ENCODE results near the gene UNC5C. TPM values are rescaled to one million over a fixed set of nuclear protein-coding genes. Genes with fewer than 3 reads are reported as not detected.

Gene UNC5C
- total RNA-seq, 1 donor from 2014 or later: 2.6 TPM

DNA sequence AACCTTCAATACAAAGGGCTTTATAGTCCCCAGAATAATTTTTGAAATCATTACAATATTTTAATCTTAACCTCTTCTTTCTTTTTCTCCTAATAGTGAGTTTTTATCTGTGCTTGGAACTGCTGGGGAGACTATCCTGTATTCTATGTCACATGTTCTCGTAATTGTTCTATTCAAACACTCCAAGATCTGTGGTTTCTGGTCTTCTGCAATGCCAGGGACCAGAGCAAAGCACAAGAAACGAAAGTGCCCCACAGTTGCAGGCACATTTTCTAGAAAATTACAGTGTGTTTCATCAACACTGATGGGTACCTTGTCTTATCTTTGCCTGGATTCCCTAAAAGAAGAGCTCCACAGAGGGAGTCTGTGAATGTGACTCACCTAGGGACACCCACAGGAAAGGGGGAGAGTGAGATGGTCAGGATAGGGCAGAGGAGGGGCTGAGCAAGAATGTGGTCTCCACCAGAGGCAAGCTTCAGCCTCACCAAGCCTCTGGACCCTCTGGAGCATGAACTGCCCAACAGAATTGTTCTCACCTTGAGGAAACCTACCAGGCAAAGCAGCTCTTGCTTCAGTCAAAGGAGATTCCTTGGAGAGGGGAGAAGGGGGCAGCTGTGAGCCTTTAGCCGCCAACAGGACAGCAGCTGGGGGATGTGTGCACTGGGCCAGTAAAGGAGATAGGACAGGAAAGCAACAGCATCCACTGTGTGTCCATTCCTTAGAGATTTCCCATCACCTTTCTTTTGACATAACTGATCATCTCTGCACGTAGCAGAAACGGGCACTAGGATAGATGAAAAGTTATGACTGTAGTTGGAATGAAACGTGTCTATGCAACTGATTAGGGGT is 25.9 kb downstream of the UNC5C start:
- no peak for DNase-seq (ENCODE audit: low spot score)

GRCh38 chr4:95517576-95518345 is 31.0 kb downstream of the UNC5C start:
- DNase-seq (ENCODE audit: low spot score): no peak

DNA sequence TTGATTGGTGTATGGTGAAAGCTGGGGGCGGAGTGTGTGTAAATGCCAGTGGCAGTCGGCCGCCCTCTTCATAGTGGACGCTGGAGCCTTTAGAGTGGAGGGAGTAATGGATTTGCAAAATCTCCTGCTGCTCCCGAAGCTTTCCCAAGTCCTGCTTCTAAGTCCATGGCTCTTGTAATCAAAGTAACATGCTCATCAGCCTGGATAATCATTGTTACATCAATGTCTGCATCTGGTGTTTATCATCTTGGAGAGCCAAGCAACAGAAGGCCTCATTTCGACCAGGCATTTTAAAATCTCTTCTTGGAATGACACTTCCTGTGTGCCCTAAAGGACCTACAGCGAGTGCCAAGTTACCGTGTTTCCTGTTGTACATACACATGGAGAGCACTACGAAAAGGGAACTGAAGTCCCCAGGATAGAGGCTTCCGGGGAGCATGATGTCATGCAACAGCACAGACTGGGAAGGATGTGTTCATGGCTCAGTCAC is 32.2 kb downstream of the UNC5C start:
- DNase-seq (ENCODE audit: low spot score): no peak

DNA sequence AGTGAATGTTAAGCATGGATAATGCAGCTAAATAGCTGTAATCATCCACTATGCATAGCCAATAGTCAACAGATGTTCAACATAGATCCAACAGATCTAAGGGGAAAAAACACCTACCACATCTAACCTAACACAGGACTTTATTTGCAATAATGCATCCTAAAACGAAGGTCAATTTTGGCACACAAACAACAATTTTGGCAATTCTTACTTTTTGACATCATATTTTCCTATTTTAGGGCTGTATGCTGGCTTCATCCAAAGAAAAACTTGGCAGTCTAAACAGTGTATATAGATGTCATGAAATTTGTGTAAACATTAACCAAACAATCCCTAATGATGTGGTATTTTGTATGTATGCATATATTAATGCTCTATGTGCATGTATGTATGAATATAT is 33.2 kb downstream of the UNC5C start:
- no peak for DNase-seq (ENCODE audit: low spot score)

DNA sequence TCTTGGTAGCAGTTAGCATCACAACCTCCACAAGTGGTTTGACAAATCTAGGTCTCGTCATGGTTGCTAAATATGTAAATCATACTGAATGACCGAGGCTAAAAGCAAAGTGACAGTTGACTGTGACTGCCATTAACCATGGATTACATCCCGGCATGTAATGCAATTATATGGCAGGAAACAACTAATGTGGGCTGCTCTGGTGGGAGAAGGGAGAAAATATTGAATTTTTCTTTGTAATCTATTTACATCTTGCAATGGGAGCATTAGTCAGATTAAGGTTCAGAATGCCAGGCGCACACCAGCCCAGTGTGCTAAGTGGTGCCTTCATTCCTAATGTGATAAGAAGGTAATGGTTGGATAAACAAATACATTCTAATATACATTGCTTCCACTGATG is 35.8 kb downstream of the UNC5C start:
- DNase-seq (ENCODE audit: low spot score): no peak

DNA sequence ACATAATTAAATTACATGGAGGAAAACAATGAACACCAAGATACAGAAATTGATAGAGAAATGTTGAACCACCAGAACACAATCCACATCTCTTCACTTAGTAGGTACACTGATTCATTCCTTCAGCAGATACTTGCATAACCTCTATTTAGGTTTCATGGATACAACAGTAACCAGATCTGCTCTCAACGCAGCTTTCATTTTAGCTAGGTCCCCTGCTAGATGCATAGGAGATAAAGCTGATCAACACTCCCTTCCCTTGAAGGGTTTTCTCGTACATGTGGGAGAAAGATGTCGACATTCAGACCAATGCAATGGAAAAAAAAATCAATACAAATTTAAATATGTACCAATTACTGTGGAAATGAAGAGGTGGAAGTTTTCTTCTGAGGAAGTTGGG is 37.3 kb downstream of the UNC5C start:
- no peak for DNase-seq (ENCODE audit: low spot score)

DNA sequence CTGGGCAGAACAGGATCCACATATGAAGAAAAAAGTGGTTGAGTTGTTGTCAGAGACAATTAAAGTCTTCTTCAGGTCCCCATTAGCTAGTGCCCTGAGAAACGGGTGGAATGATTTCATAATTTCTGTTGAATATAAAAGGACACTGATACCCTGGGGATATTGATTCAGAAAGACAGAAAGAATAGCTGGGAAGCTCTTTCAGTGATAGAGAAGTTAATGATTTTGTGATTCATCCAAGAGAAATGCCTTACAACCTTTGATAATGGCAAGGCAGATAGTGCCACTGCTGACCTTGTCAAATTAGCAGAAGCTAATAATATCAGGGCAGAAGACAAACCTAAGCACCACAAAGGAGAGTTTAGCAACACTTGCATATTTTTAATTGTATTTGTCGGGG is 37.9 kb downstream of the UNC5C start:
- no peak for DNase-seq (ENCODE audit: low spot score)

- no peak for DNase-seq (ENCODE audit: low spot score)
Measured at GRCh38 chr4:95510145-95510544, 38.6 kb downstream of the UNC5C start.

- no peak for DNase-seq (ENCODE audit: low spot score)
Measured at GRCh38 chr4:95508421-95508820, 40.4 kb downstream of the UNC5C start.

- no peak for DNase-seq (ENCODE audit: low spot score)
Measured at GRCh38 chr4:95507561-95507960, 41.2 kb downstream of the UNC5C start.

DNA sequence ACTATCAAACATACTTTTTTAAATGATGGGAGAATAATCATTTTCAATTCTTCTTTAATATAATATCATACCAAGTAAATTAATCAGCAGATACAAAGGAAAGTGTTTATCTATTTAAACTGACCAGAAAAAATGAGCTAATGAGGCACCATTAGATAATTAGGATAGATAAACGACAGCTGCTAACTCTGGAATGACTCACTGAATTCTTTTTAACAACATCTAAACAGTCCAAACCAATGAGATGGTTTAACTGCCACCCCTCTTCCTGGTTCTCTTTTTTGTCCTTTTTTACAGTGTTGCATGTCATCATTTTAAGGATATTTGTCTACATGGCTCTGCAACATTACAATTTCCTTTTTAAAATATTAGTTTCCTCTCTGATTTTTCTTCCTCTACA is 41.6 kb downstream of the UNC5C start:
- no peak for DNase-seq (ENCODE audit: low spot score)

- no peak for DNase-seq (ENCODE audit: low spot score)
Measured at GRCh38 chr4:95506264-95506663, 42.5 kb downstream of the UNC5C start.

DNA sequence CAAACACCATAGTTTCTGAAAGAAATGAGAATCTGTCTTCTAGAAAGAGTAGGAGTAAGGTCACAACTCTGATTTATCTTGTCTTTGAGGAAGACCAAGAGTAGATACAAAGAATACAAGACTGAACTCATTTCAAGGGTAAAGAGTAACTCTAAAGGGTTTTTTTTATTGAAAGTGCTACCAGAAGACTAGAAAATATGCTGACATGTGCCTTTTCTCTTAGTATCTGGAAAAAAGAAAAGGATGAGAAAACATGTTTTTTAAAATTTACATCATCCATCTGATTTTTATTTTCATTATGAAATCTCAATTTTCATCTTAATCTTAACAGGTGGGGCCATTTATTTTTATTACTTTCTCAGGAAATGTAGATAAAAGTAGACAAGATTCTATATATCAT is 43.0 kb downstream of the UNC5C start:
- no peak for DNase-seq (ENCODE audit: low spot score)

DNA sequence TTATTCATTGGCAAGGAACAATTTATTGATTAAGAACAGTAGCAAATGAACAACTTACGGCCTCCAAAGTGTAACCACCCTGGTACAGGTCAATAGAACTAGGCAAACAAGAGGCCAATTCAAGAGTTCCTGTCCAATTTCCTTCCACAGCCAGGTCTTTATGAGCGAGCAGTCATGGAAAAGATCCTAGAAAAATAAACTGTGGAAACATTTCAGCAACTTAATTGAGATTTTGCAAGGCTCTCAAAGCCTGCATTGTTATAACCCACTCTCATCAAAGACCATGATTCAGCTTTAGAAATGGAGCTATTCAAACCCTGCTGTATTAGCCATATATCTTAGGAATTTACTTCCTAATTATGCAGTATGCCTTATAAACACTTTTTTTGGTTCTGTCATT is 43.6 kb downstream of the UNC5C start:
- DNase-seq (ENCODE audit: low spot score): no peak

- DNase-seq (ENCODE audit: low spot score): no peak
Measured at GRCh38 chr4:95504501-95504900, 44.3 kb downstream of the UNC5C start.

DNA sequence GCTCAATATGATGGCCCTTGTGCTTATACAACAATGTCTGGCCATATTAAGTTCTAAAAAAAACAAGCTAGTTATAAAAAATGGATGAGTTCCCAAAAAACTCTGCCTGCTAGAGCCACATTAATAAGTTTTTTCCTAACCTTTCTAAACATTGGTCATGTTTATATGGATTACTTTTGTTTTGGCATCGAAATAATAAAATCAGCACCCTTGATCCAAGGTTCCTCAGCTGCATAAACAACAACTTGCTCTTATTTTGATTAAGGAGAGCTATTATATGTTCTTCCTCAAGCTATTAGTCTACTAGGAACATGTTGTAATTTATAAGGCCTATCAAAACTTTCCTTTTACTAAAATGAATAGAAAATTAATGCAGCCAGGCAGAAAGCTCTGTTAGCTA is 48.4 kb downstream of the UNC5C start:
- no peak for DNase-seq (ENCODE audit: low spot score)

GRCh38 chr4:95499291-95499696 is 49.5 kb downstream of the UNC5C start:
- no peak for DNase-seq (ENCODE audit: low spot score)

GRCh38 chr4:95494186-95494585 is 54.6 kb downstream of the UNC5C start:
- no peak for DNase-seq (ENCODE audit: low spot score)

- no peak for DNase-seq (ENCODE audit: low spot score)
Measured at GRCh38 chr4:95478679-95479078, 70.1 kb downstream of the UNC5C start.

DNA sequence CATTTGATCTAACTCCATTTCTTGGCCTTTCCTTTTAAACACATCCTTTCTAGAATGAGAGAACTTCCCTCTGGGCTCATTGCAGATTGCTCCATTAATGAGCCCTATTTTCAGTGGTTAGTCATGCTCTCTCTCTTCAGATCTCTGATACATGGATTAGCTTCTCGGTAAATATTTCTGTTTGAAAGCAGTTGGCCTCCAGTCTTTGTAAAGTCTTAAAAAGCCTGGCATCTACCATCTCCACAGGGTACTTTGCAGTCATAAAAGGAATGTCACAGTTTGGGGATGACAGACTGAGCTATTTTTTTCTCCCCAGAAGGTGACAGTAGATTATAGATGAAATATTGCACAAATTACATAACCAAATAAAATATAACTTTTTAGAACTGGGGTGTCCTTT is 72.7 kb downstream of the UNC5C start:
- no peak for DNase-seq (ENCODE audit: low spot score)

- DNase-seq (ENCODE audit: low spot score): no peak
Measured at GRCh38 chr4:95472534-95472933, 76.2 kb downstream of the UNC5C start.

GRCh38 chr4:95470622-95471021 is 78.2 kb downstream of the UNC5C start:
- no peak for DNase-seq (ENCODE audit: low spot score)

GRCh38 chr4:95469617-95470016 is 79.2 kb downstream of the UNC5C start:
- DNase-seq (ENCODE audit: low spot score): no peak

All from mucosa of gallbladder (tissue), 1 donor.